Mesothelial cell of epicardium (in vitro differentiated cells): Measurements from ENCODE around the gene TRIM14. TPM values are rescaled to one million over a fixed set of nuclear protein-coding genes. Genes with fewer than 3 reads are reported as not detected.

Source experiments
- DNase-seq, 2 experiments: peaks; one replicate each; pipeline ENCODE4 v3.0.0; 2021; ENCODE audit warnings: low spot score in 2 of 2; ENCODE audit not compliant: unreplicated experiment in 2 of 2
- H3K27ac Mint-ChIP-seq: 2 replicates; pipeline ENCODE4 v1.8.0; 2021; ENCODE audit warnings: mixed read lengths
- H3K27me3 Mint-ChIP-seq: 2 replicates; pipeline ENCODE4 v1.8.0; 2021; ENCODE audit warnings: low read depth, mixed read lengths
- H3K36me3 Mint-ChIP-seq: 2 replicates; pipeline ENCODE4 v1.8.0; 2021; ENCODE audit warnings: mixed read lengths
- H3K4me1 Mint-ChIP-seq: 2 replicates; pipeline ENCODE4 v1.8.0; 2021; ENCODE audit warnings: mixed read lengths
- H3K4me3 Mint-ChIP-seq: 2 replicates; pipeline ENCODE4 v1.8.0; 2021; ENCODE audit warnings: mild to moderate bottlenecking, moderate library complexity, mixed read lengths
- H3K9me3 Mint-ChIP-seq: 2 replicates; pipeline ENCODE4 v1.8.0; 2021; ENCODE audit warnings: mixed read lengths
- total RNA-seq: library from RNA; stranded (reverse); gene quantifications from 3 replicates; pipeline ENCODE4 v1.2.1, GENCODE V29; 2021
- TF ChIP-seq, protein P1 (sequence below): fragments of 200-600 bp; sonication (generic); IDR thresholded peaks from one replicate; pipeline ENCODE4 v1.5.0; 2021; ENCODE audit warnings: antibody characterized with exemption; ENCODE audit not compliant: unreplicated experiment

Gene TRIM14
- total RNA-seq, 1 donor from 2014 or later, result 10.1 TPM

DNA sequence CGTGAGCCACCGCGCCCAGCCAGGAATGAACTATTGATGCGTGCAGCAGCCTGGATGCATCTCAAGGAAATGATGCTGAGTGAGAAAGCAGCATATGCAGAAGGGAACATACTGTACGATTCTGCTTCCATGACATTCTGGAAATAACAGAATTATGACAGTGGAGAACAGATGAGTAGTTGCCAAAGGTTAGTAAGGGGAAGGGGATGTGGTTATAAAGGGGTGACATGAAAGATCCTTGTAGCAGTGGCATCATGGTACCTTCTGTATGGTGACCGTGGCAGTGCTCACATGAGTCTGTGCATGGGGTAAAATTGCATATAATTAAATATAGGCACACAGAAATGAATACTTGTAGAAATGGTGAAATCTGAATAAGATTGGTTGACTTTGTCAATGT lies 49.5 kb downstream of the TRIM14 start:
- DNase-seq, result no peak
- Mint-ChIP-seq H3K36me3 (peaks cover 16% of the 10 kb centered on the region), H3K4me1 (peaks cover 2% of the 10 kb centered on the region), H3K4me3 (no peak overlapping the region), H3K27me3 (no peaks in the 10 kb centered on the region), H3K27ac (no peak overlapping the region), H3K9me3 (no peaks in the 10 kb centered on the region)
- TF ChIP-seq, protein P1, sequence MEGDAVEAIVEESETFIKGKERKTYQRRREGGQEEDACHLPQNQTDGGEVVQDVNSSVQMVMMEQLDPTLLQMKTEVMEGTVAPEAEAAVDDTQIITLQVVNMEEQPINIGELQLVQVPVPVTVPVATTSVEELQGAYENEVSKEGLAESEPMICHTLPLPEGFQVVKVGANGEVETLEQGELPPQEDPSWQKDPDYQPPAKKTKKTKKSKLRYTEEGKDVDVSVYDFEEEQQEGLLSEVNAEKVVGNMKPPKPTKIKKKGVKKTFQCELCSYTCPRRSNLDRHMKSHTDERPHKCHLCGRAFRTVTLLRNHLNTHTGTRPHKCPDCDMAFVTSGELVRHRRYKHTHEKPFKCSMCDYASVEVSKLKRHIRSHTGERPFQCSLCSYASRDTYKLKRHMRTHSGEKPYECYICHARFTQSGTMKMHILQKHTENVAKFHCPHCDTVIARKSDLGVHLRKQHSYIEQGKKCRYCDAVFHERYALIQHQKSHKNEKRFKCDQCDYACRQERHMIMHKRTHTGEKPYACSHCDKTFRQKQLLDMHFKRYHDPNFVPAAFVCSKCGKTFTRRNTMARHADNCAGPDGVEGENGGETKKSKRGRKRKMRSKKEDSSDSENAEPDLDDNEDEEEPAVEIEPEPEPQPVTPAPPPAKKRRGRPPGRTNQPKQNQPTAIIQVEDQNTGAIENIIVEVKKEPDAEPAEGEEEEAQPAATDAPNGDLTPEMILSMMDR, result no peak

DNA sequence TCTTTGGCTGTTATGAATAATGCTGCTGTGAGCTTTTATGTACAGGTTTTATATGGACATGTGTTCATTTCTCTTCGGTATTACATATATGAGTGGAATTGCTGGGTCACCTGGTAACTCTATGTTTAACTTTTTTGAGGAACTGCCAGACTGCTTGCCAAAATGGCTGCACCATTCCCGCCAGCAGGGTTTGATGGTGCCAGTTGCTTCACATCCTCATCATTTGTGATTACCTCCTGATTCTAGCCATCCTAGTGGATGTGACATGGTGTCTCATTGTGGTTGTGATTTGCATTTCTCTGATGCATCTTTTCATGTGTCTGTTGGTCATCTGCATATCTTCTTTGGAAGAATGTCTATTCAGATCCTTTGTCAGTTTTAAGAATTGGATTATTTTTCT lies 51.8 kb downstream of the TRIM14 start:
- H3K36me3 Mint-ChIP-seq, result peaks cover 26% of the 10 kb centered on the region

DNA sequence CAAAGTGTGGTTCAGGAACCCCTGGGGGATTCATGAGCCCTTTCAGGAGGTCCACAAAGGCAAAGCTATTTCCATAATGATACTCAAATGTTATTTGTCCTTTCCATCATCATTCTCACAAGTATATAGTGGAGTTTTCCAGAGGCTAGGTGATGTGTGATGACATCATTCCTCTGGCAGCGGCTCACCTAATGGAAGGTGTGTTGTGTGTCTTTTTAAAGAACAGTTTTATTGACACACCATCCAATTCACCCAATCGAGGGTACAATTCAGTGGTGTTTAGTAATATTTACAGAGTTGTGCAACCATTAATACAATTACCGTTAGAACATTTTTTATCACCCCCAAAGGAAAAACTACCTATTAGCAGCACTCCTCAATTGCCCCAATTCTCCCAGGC lies 52.8 kb downstream of the TRIM14 start:
- no peak for DNase-seq
- Mint-ChIP-seq H3K4me3 (no peak overlapping the region), H3K9me3 (no peaks in the 10 kb centered on the region), H3K36me3 (peaks cover 27% of the 10 kb centered on the region), H3K4me1 (no peaks in the 10 kb centered on the region), H3K27ac (no peak overlapping the region), H3K27me3 (no peaks in the 10 kb centered on the region)
- TF ChIP-seq, protein P1, result no peak

More for the DNA sequence above, 51.8 kb downstream of the TRIM14 start:
- H3K4me1 Mint-ChIP-seq, result no peaks in the 10 kb centered on the region
- no peaks in the 10 kb centered on the region for H3K27me3 Mint-ChIP-seq
- TF ChIP-seq, protein P1, result no peak
- no peak overlapping the region for H3K27ac Mint-ChIP-seq
- H3K9me3 Mint-ChIP-seq, result no peaks in the 10 kb centered on the region
- DNase-seq, result no peak
- H3K4me3 Mint-ChIP-seq, result no peak overlapping the region

DNA sequence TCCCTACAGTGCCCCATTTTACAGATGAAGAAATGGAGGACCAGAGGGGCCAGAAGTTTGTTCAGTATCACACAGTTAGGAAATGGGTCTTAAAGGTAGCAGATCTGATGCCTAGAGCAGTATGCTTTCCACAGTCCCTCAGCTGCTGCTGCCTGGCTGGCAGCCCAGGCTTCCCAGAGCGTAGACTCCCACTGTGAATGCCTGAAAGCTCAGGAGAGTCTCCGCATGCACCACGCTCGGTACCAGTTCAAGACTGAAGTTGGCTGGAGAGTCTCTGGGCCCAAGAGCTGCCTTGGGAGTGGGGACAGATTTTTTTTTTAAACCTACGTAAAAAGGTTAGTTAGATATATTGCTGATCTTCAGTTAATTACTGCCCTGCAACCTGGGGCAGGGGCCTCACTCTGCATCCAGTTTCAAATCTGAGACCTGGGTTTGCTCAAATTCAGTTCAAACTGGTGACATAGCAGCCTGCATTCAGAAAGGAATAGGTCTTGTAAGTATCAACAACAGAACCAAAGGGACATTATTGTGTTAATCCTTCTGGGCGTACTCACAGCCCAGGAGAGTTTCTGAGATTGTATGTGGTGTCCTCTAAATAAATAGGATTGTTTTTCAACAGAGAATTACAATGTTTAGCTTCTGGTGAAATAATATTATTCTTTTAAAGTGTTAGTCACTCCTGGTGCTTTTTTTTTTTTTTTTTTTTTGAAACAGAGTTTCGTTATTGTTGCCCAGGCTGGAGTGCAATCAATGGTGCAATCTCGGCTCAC lies 54.2 kb downstream of the TRIM14 start:
- DNase-seq, result no peak
- Mint-ChIP-seq H3K27ac (no peak overlapping the region), H3K9me3 (no peaks in the 10 kb centered on the region), H3K36me3 (peaks cover 32% of the 10 kb centered on the region), H3K4me1 (no peaks in the 10 kb centered on the region), H3K4me3 (no peak overlapping the region), H3K27me3 (no peaks in the 10 kb centered on the region)
- TF ChIP-seq, protein P1, result no peak

DNA sequence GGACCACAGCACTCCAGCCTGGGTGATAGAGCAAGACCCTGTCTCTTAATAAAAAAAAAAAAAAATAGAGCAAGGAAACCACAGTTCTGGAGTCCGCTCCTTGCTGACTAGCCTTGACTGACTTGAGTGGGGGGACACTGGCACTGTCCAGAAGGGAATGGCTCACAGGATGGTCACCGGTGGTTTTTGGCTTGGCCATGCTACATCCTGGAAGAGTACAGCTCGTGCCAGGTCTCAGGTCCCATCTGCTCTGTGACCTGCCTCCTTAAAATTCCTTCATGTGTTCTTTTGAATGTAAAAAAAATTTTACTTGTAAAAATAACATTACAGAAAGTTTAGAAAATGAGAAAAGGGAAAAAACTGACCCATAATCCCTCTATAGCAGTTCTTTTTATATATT lies 56.9 kb downstream of the TRIM14 start:
- H3K27ac Mint-ChIP-seq, result no peak overlapping the region
- H3K36me3 Mint-ChIP-seq, result peaks cover 30% of the 10 kb centered on the region
- peaks cover 7% of the 10 kb centered on the region for H3K4me1 Mint-ChIP-seq
- DNase-seq, result no peak
- H3K4me3 Mint-ChIP-seq, result no peak overlapping the region
- H3K9me3 Mint-ChIP-seq, result no peaks in the 10 kb centered on the region
- H3K27me3 Mint-ChIP-seq, result no peaks in the 10 kb centered on the region
- TF ChIP-seq, protein P1, result no peak
